Adrenal gland (tissue), 5 donors: Measurements from ENCODE around the gene HEATR5A.

Source experiments
- POLR2A ChIP-seq, 2 donors: fragments of 450-650 bp; IDR thresholded peaks; one replicate each; pipeline ENCODE4 v1.6.1; 2017; ENCODE audit warnings: antibody characterized with exemption in 2 of 2, mild to moderate bottlenecking in 2 of 2, moderate library complexity in 1 of 2
- TF ChIP-seq, protein P1 (sequence below), 6 experiments: fragments of 450-650 bp in 4 of 6; fragments of 200-600 bp in 2 of 6; sonication (generic) in 1 of 6; IDR thresholded peaks; 1 replicate in 5 of 6; 2 replicates in 1 of 6; pipeline versions ENCODE4 v1.5.1 to v1.8.0; 2016 to 2021; ENCODE audit warnings: antibody characterized with exemption in 6 of 6, mild to moderate bottlenecking in 2 of 6, moderate library complexity in 1 of 6
- donor health status: DM: no; HTN: no; CAD: no.

DNA sequence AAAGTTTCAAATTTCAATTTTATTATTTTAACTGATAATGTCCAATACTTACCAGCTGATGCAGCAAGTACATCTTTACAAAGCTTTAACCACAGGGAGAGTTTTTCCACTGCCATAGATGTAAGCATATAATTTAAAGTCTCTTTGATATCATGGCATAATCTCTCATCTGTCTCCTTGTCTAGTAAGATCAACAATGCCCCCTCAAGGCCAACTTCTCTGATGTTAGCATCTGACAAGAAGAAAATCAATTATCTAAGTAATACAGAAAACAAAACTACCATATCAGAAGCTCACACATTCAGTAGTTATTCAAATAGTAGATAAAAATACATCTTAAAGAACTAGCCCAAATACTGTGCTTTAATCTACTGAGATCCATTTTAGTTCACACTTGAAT lies 94.2 kb downstream of the HEATR5A start:
- TF ChIP-seq, protein P1, sequence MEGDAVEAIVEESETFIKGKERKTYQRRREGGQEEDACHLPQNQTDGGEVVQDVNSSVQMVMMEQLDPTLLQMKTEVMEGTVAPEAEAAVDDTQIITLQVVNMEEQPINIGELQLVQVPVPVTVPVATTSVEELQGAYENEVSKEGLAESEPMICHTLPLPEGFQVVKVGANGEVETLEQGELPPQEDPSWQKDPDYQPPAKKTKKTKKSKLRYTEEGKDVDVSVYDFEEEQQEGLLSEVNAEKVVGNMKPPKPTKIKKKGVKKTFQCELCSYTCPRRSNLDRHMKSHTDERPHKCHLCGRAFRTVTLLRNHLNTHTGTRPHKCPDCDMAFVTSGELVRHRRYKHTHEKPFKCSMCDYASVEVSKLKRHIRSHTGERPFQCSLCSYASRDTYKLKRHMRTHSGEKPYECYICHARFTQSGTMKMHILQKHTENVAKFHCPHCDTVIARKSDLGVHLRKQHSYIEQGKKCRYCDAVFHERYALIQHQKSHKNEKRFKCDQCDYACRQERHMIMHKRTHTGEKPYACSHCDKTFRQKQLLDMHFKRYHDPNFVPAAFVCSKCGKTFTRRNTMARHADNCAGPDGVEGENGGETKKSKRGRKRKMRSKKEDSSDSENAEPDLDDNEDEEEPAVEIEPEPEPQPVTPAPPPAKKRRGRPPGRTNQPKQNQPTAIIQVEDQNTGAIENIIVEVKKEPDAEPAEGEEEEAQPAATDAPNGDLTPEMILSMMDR (IDR thresholded peaks at IDR 0.05), result no peak
- no peak for TF ChIP-seq POLR2A (IDR thresholded peaks at IDR 0.05)
